Muscle of leg (tissue), 11 donors: Measurements from ENCODE around the gene RNF43. TPM values are rescaled to one million over a fixed set of nuclear protein-coding genes. Genes with fewer than 3 reads are reported as not detected.

Source experiments
- DNase-seq: peaks from one replicate; pipeline ENCODE4 v3.0.0; 2013
- H3K27ac ChIP-seq: one replicate; pipeline ENCODE4 v1.5.1; 2013; ENCODE audit warnings: mild to moderate bottlenecking, low read length, control low read depth
- H3K27me3 ChIP-seq: one replicate; pipeline ENCODE4 v1.6.1; 2013; ENCODE audit warnings: low read length; ENCODE audit not compliant: control insufficient read depth, insufficient read depth
- H3K36me3 ChIP-seq: one replicate; pipeline ENCODE4 v1.6.1; 2013; ENCODE audit warnings: low read length; ENCODE audit not compliant: control insufficient read depth, insufficient read depth
- H3K4me1 ChIP-seq: one replicate; pipeline ENCODE4 v1.6.1; 2013; ENCODE audit warnings: low read length; ENCODE audit not compliant: control insufficient read depth, insufficient read depth
- H3K4me3 ChIP-seq: one replicate; pipeline ENCODE4 v1.5.1; 2013; ENCODE audit warnings: low read length, control low read depth
- H3K9me3 ChIP-seq: replicated peaks from 2 replicates; pipeline ENCODE4 v1.6.1; 2013; ENCODE audit warnings: low read depth, low read length; ENCODE audit not compliant: control insufficient read depth
- WGBS: methylation state at CpG from one replicate; pipeline ENCODE4 v1.1.5; 2013; ENCODE audit warnings: missing lambda C conversion rate; ENCODE audit not compliant: insufficient coverage; 5-methylcytosine and 5-hydroxymethylcytosine counted together
- polyA plus RNA-seq, 8 donors: library from polyadenylated mRNA; unstranded; fragments of 120-200 nt; gene quantifications; one replicate each; pipeline versions ENCODE4 v1.2.1 to v1.2.3, GENCODE V29; 2013; ENCODE audit warnings: inconsistent platforms in 1 of 8, low replicate concordance in 1 of 8; ENCODE audit not compliant: insufficient read length in 8 of 8, insufficient read depth in 1 of 8
- total RNA-seq: library from RNA; stranded (reverse); fragments of 120-200 nt; gene quantifications from one replicate; pipeline ENCODE4 v1.2.4, GENCODE V29; 2013

RNF43 gene
- total and polyA plus RNA-seq, 9 donors = 0.04 to 1.6 (median 0.06) TPM

DNA sequence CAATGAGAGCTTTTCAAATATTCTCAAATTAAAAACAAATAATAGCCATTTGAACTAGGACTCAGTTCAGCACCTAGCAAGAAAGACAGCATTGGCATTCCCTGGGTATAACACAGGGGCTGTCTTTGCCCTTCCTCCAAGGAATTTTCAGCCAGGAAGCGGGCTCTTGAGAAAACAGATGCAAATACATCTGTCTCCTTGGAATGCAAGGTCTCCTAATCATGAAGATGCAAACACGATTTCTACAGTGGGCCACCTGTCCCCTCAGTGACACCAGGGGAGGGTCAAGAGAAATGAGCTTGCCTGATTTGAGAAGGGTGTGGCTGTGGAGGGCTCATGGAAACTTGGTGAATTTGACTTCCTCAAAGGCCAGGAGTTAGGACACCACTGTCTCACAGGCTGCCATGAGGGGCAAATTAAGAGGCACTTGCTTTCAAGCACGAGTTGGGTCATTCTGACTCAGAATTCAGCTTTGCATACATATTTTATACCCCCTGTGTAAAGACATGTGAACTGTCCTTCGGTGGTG lies 40.8 kb downstream of the RNF43 start:
- Histone ChIP-seq H3K4me3 (no peak overlapping the region), H3K27me3 (peaks cover 2% of the 10 kb centered on the region), H3K4me1 (peaks cover 2% of the 10 kb centered on the region), H3K27ac (no peak overlapping the region), H3K9me3 (no peaks in the 10 kb centered on the region), H3K36me3 (no peaks in the 10 kb centered on the region)
- 33% methylated on average over 1 of the region's 4 CpGs for WGBS
- DNase-seq = no peak

DNA sequence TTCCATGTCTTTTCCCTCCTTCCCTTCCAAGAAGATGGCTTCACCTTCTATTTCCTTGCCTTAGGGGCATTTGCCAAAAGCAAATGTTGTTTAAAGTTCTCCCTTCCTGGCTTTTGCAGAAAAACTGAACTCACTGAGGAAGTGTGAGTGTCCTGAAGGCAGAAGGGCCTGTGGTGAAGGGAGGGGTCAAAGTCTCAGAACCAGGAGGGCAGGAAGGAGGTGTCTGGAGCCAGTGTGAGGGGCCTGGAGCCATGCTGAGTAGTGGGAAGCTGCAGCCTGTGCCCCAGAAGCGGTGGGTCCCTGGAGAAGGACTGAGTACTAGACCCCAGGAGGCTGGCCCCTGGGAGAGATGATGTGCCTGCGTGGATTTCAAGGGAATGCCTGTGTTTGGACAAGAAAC lies 41.5 kb downstream of the RNF43 start:
- no peak overlapping the region for H3K27ac ChIP-seq
- H3K36me3 ChIP-seq = no peaks in the 10 kb centered on the region
- WGBS = 33% methylated on average over 2 of the region's 2 CpGs
- no peak for DNase-seq
- no peak overlapping the region for H3K4me3 ChIP-seq
- peaks cover 2% of the 10 kb centered on the region for H3K27me3 ChIP-seq
- no peaks in the 10 kb centered on the region for H3K9me3 ChIP-seq
- H3K4me1 ChIP-seq = no peaks in the 10 kb centered on the region

- WGBS = 79% methylated on average over 3 of the region's 5 CpGs
- H3K27me3 ChIP-seq = peaks cover 2% of the 10 kb centered on the region
- H3K9me3 ChIP-seq = no peaks in the 10 kb centered on the region
- no peak for DNase-seq
- no peak overlapping the region for H3K27ac ChIP-seq
- H3K4me1 ChIP-seq = no peaks in the 10 kb centered on the region
- no peaks in the 10 kb centered on the region for H3K36me3 ChIP-seq
- H3K4me3 ChIP-seq = no peak overlapping the region
Observed at GRCh38 chr17:58375256-58375655, 42.1 kb downstream of the RNF43 start.

- WGBS = no CpG with 5 or more reads among the region's 1 CpG
- H3K9me3 ChIP-seq = no peaks in the 10 kb centered on the region
- H3K27ac ChIP-seq = no peak overlapping the region
- H3K4me1 ChIP-seq = no peaks in the 10 kb centered on the region
- H3K36me3 ChIP-seq = no peaks in the 10 kb centered on the region
- no peak overlapping the region for H3K4me3 ChIP-seq
- peaks cover 4% of the 10 kb centered on the region for H3K27me3 ChIP-seq
- DNase-seq = no peak
Observed at GRCh38 chr17:58373923-58374322, 43.4 kb downstream of the RNF43 start.

- Histone ChIP-seq H3K36me3 (no peaks in the 10 kb centered on the region), H3K9me3 (no peaks in the 10 kb centered on the region), H3K27me3 (peaks cover 4% of the 10 kb centered on the region), H3K4me3 (no peak overlapping the region), H3K27ac (no peak overlapping the region), H3K4me1 (no peaks in the 10 kb centered on the region)
- no peak for DNase-seq
- WGBS = 80% methylated on average over 1 of the region's 5 CpGs
Observed at GRCh38 chr17:58373003-58373402, 44.3 kb downstream of the RNF43 start.

- 72% methylated on average over 4 of the region's 6 CpGs for WGBS
- H3K9me3 ChIP-seq = no peaks in the 10 kb centered on the region
- H3K27ac ChIP-seq = no peak overlapping the region
- peaks cover 4% of the 10 kb centered on the region for H3K27me3 ChIP-seq
- no peaks in the 10 kb centered on the region for H3K36me3 ChIP-seq
- no peaks in the 10 kb centered on the region for H3K4me1 ChIP-seq
- no peak for DNase-seq
- no peak overlapping the region for H3K4me3 ChIP-seq
Observed at GRCh38 chr17:58371300-58371950, 45.9 kb downstream of the RNF43 start.

- no peak overlapping the region for H3K4me3 ChIP-seq
- no peak for DNase-seq
- H3K27ac ChIP-seq = no peak overlapping the region
- no peaks in the 10 kb centered on the region for H3K9me3 ChIP-seq
- H3K36me3 ChIP-seq = no peaks in the 10 kb centered on the region
- peaks cover 4% of the 10 kb centered on the region for H3K27me3 ChIP-seq
- no peaks in the 10 kb centered on the region for H3K4me1 ChIP-seq
- WGBS = 81% methylated on average over 8 of the region's 9 CpGs
Observed at GRCh38 chr17:58370716-58371115, 46.6 kb downstream of the RNF43 start.

GRCh38 chr17:58370309-58370708 lies 47.0 kb downstream of the RNF43 start:
- DNase-seq = no peak
- Histone ChIP-seq H3K4me3 (no peak overlapping the region), H3K4me1 (no peaks in the 10 kb centered on the region), H3K27me3 (peaks cover 4% of the 10 kb centered on the region), H3K9me3 (no peaks in the 10 kb centered on the region), H3K27ac (no peak overlapping the region), H3K36me3 (no peaks in the 10 kb centered on the region)
- 83% methylated on average over 1 of the region's 5 CpGs for WGBS

DNA sequence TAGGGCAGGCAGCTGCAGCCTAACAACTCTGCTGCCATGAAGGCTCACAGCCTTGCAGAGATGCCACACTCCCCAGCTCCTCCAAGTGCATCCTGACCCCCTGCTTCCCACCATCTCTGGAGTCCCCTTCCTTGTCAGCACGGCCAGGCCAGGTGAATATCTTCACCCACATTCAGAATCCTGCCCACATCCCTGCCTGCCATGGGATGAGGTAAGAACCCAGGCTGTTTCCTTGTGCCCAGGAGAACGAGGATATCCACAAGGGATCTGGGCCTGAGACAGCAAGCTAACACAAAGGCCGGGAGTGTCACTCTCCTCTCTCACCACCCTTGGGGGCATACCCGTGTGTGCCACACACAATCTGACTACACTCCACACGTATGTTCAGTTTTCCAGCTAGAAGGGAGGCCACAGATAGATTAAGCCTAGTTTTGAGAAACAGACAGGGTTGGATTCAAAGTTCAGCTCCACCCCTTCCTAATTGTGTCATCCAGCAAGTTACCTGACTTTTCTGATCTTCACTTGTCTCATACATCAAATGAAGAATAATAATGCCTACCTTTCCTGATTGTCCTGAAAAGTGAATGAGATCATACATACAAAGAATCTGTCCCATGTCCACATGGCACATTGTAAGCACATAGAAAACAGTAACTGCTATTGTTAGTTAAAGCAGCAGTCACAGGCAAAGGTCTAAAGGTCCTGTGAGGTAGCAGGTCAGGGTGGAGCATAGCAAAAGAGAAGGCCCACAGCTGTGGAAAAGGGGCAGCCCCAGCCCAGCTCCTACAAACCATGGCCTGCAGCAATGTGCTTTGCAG lies 47.9 kb downstream of the RNF43 start:
- H3K27ac ChIP-seq = no peak overlapping the region
- DNase-seq = no peak
- H3K4me1 ChIP-seq = no peaks in the 10 kb centered on the region
- peaks cover 8% of the 10 kb centered on the region for H3K27me3 ChIP-seq
- H3K4me3 ChIP-seq = no peak overlapping the region
- H3K36me3 ChIP-seq = no peaks in the 10 kb centered on the region
- 60% methylated on average over 1 of the region's 5 CpGs for WGBS
- no peaks in the 10 kb centered on the region for H3K9me3 ChIP-seq

- Histone ChIP-seq H3K27ac (no peak overlapping the region), H3K9me3 (no peaks in the 10 kb centered on the region)
- WGBS = no CpG with 5 or more reads among the region's 3 CpGs
Observed at GRCh38 chr17:58368860-58369213, 48.5 kb downstream of the RNF43 start.

More at GRCh38 chr17:58368860-58369213, 48.5 kb downstream of the RNF43 start:
- no peaks in the 10 kb centered on the region for H3K36me3 ChIP-seq
- DNase-seq = no peak
- H3K4me3 ChIP-seq = no peak overlapping the region
- no peaks in the 10 kb centered on the region for H3K4me1 ChIP-seq
- peaks cover 9% of the 10 kb centered on the region for H3K27me3 ChIP-seq
